NB4 (cell line): ENCODE results near the gene UCK2.

Experiments used
- DNase-seq: peaks from one replicate; pipeline ENCODE4 v3.0.0; 2010; ENCODE audit warnings: low read depth
- H3K4me3 ChIP-seq: one replicate; pipeline ENCODE4 v1.5.1; 2011; ENCODE audit warnings: mild to moderate bottlenecking, low read depth, low read length, moderate library complexity
- MYC ChIP-seq: IDR thresholded peaks from 2 replicates; pipeline ENCODE4 v1.6.1; 2011; ENCODE audit warnings: low read depth, low read length
- POLR2A ChIP-seq: IDR thresholded peaks from 2 replicates; pipeline ENCODE4 v1.6.1; 2011; ENCODE audit warnings: mild to moderate bottlenecking; ENCODE audit not compliant: insufficient read length; ENCODE audit errors: extremely low read depth
- TF ChIP-seq, protein P1 (sequence below): IDR thresholded peaks from one replicate; pipeline ENCODE4 v1.5.1; 2012; ENCODE audit warnings: low read depth, low read length
- TF ChIP-seq, protein P2 (sequence below): IDR thresholded peaks from 2 replicates; pipeline ENCODE4 v1.6.1; 2011; ENCODE audit warnings: low read depth, low read length

The UCK2 gene

DNA sequence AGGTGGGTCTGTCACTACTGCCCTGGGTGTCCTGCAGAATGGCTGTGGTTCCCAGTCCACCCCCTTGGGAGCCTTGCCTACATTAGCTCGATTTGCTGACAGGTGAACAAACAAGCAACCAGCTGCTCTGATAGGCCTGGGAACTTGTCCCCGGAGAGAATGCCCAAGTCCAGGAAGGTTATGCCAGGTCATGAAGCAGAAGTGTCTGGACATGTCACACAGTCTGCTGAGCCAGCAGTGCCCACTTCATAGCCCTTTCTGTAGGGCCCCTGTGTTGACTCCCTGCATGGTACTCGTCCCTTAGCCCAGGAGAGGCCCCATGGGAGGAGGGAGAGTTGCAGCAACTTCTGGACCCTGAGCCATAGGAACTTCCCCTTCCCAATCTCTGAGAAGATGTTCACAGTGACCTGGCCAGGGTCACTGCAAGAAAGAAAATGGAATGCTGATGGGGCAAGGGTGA, 31.0 kb downstream of the UCK2 start:
- DNase-seq: peak; percentile 50
- no peak overlapping the region for H3K4me3 ChIP-seq
- TF ChIP-seq MYC: no peak
- TF ChIP-seq, protein P1, sequence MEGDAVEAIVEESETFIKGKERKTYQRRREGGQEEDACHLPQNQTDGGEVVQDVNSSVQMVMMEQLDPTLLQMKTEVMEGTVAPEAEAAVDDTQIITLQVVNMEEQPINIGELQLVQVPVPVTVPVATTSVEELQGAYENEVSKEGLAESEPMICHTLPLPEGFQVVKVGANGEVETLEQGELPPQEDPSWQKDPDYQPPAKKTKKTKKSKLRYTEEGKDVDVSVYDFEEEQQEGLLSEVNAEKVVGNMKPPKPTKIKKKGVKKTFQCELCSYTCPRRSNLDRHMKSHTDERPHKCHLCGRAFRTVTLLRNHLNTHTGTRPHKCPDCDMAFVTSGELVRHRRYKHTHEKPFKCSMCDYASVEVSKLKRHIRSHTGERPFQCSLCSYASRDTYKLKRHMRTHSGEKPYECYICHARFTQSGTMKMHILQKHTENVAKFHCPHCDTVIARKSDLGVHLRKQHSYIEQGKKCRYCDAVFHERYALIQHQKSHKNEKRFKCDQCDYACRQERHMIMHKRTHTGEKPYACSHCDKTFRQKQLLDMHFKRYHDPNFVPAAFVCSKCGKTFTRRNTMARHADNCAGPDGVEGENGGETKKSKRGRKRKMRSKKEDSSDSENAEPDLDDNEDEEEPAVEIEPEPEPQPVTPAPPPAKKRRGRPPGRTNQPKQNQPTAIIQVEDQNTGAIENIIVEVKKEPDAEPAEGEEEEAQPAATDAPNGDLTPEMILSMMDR: no peak
- TF ChIP-seq, protein P2, sequence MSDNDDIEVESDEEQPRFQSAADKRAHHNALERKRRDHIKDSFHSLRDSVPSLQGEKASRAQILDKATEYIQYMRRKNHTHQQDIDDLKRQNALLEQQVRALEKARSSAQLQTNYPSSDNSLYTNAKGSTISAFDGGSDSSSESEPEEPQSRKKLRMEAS: no peak
- TF ChIP-seq POLR2A: no peak

DNA sequence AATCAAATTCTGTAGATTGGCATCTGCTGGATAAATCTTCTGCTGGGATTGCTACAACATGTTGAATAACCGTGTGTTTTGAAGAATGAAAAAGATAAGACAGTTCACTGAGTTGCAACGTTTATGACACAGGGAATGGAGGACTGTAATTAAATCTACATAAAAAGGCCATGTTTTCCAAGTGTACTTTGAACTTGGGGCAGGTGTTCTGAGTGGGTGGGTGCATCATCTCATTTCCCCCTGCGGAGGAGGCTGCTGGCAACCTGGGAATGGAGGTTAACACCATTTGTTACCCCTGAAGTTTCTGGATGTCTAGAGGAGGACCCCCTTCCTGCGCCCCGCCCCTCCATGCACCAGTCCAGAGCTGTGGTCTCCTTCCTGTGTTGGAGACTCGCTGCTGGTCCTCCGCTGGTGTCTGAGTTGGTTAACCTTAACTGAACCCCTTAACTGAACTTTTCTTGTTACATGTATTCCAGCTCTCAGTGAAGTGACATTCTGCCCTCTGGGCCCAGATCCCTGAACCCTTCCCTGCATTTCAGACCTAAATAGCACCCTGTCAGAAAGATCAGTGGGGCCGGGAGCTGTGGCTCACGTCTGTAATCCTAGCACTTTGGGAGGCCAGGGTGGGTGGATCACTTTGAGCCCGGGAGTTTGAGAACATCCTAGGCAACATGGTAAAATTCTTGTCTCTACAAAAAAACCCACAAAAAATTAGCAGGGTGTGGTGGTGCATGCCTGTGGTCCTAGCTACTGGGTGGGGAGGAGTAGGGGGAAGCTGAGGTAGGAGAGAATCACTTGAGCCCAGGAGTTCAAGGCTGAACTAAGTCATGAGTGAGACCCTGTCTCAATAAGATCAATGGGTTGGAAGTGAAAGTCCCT, 31.8 kb downstream of the UCK2 start:
- DNase-seq: no peak
- H3K4me3 ChIP-seq: no peak overlapping the region
- TF ChIP-seq MYC (no peak), POLR2A (no peak)
- TF ChIP-seq, protein P1: no peak
- TF ChIP-seq, protein P2: no peak

- DNase-seq: no peak
- H3K4me3 ChIP-seq: no peak overlapping the region
- TF ChIP-seq MYC (no peak), POLR2A (no peak)
- TF ChIP-seq, protein P2: no peak
- TF ChIP-seq, protein P1: no peak
These were observed 32.7 kb downstream of the UCK2 start for GRCh38 chr1:165860065-165860464.

DNA sequence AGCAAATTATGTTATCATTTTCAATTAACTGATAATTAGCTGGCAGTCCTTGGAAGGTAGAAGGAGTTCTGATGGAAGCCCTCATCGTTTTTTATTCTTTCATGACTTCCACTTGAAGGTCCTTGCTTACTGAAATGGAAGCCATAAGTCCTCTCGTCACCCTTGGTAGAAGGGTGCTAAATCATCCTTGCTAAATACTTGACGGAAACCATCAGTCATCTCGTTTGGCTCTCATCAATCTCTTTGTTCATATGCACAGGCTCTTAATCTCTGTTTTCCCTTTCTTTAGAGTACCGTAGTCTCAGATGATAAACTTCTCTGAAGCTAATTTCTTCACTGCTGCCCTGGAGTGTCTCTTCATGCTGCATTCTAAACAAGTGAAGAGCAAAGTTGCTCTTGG, 34.5 kb downstream of the UCK2 start:
- no peak overlapping the region for H3K4me3 ChIP-seq
- TF ChIP-seq, protein P1: no peak
- TF ChIP-seq POLR2A (no peak), MYC (no peak)
- TF ChIP-seq, protein P2: no peak

DNA sequence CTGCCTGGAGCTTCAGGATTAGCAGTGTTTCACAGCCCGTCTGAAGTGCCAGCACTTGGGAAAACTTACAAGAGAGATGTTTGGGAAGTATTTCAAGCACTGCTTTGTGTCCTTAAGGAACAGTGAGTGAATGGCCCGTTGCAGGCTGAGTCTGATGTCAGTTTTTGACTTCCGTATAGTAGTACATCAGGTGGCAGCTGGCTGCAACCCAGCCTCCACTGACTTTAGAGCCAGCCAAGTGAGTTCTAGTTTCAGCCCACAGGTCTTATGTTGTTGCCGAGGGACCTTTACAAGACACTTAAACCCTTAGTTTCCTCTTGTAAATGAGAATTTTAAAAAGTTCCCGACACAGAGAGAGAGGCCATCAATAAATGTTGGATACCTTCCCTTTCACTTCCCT, 35.0 kb downstream of the UCK2 start:
- DNase-seq: no peak
- H3K4me3 ChIP-seq: no peak overlapping the region

More for the DNA sequence above, 34.5 kb downstream of the UCK2 start:
- DNase-seq: no peak

More for the DNA sequence above, 35.0 kb downstream of the UCK2 start:
- TF ChIP-seq, protein P2: no peak
- TF ChIP-seq POLR2A (no peak), MYC (no peak)
- TF ChIP-seq, protein P1: no peak
